Lung (tissue), 12 donors: ENCODE results near the gene GP1BA. TPM values are rescaled to one million over a fixed set of nuclear protein-coding genes. Genes with fewer than 3 reads are reported as not detected.
A peak's percentile ranks its signal among the peaks of the same experiment; 100 is the strongest.
"Not testable (repeated sequence)": the region's sequence is repeated elsewhere in the genome, so short reads cannot be mapped to it uniquely, and the experiment has no call there.

Experiments used
- ATAC-seq: fragments of 200-7000 bp; cut with Tn5 transposase; one replicate; pipeline ENCODE4 v1.9.1; 2020; ENCODE audit warnings: moderate number of reproducible peaks; ENCODE audit not compliant: insufficient read depth, low FRiP score
- DNase-seq, 3 donors: peaks; one replicate each; pipeline ENCODE4 v3.0.0-alpha.2; 2013 to 2017
- H3K27ac ChIP-seq, 2 donors: one replicate each; pipeline ENCODE4 v1.5.1; 2013; ENCODE audit warnings: mild to moderate bottlenecking in 2 of 2, moderate library complexity in 2 of 2, control low read depth in 1 of 2, inconsistent platforms in 1 of 2, low read depth in 1 of 2, low read length in 1 of 2
- H3K27me3 ChIP-seq, 3 donors: one replicate each; pipeline ENCODE4 v1.5.1; 2013; ENCODE audit warnings: low read length in 2 of 3; ENCODE audit not compliant: control insufficient read depth in 3 of 3, insufficient read depth in 3 of 3
- H3K36me3 ChIP-seq, 4 donors: one replicate each; pipeline ENCODE4 v1.5.1; 2013; ENCODE audit warnings: low read length in 4 of 4, mild to moderate bottlenecking in 1 of 4, moderate library complexity in 1 of 4; ENCODE audit not compliant: control insufficient read depth in 4 of 4, insufficient read depth in 4 of 4
- H3K4me1 ChIP-seq, 5 donors: one replicate each; pipeline ENCODE4 v1.5.1; 2013; ENCODE audit warnings: low read length in 5 of 5, mild to moderate bottlenecking in 2 of 5, moderate library complexity in 1 of 5; ENCODE audit not compliant: control insufficient read depth in 5 of 5, insufficient read depth in 5 of 5
- H3K4me3 ChIP-seq: one replicate; pipeline ENCODE4 v1.5.1; 2013; ENCODE audit warnings: mild to moderate bottlenecking, control low read depth, moderate library complexity
- H3K9ac ChIP-seq, 2 donors: one replicate each; pipeline ENCODE4 v1.5.1; 2013; ENCODE audit warnings: low read length in 2 of 2, control low read depth in 1 of 2; ENCODE audit not compliant: insufficient read depth in 1 of 2
- H3K9me3 ChIP-seq, 4 donors: one replicate each; pipeline ENCODE4 v1.5.1; 2013; ENCODE audit warnings: low read length in 3 of 4, mild to moderate bottlenecking in 1 of 4, moderate library complexity in 1 of 4; ENCODE audit not compliant: control insufficient read depth in 4 of 4, insufficient read depth in 3 of 4
- WGBS, 2 donors: extraction: QIAGEN DNeasy Blood & Tissue Kit; methylation state at CpG; one replicate each; pipeline ENCODE4 v1.1.7; 2013; 5-methylcytosine and 5-hydroxymethylcytosine counted together
- polyA plus RNA-seq, 2 donors: library from polyadenylated mRNA; stranded (reverse); fragments of 200-250 nt; gene quantifications; one replicate each; pipeline ENCODE4 v1.2.1, GENCODE V29; 2013
- total RNA-seq, 2 donors: library from RNA; depleted of rRNA in 1 of 2; stranded (reverse); fragments of >200 nt in 1 of 2; gene quantifications; one replicate each; pipeline ENCODE4 v1.2.1, GENCODE V29; 2014 to 2021
- TF ChIP-seq, protein P1 (sequence below): IDR thresholded peaks from 2 replicates; pipeline ENCODE4 v1.5.1; 2012; ENCODE audit warnings: mild to moderate bottlenecking; ENCODE audit errors: control extremely low read depth, extremely low read depth
- donor health status: control.
- donor health status: control.
- donor health status: Bipolar disorder and iron deficiency.
- donor health status: healthy.
- donor health status: DM: yes; HTN: yes; CAD: no.

Gene GP1BA
- total and polyA plus RNA-seq, 4 donors = 0.18 to 1.4 (median 0.60) TPM

DNA sequence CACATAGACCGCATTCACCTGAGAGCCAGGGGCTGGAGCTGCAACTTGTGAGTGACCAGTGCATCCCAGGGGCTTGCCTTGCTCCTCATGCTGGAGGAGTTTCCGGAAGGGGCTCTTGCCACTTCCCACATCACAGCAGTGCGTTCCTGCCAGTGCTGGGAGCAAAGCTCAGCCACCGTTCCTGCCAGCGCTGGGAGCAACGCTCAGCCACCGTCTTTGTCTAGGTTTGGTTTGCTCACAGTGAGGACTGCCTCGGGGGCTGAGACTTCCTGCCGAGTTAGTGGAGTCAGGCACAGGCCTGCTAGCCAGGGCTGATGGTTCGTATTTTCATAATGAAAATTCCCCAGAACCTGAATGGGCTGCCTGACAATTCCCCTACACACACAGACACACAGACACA is 23.8 kb upstream of the GP1BA start:
- peak overlapping the region in 1 of 2 donors; percentile 84 for H3K27ac ChIP-seq
- 54 to 68% methylated on average over 10 of the region's 10 CpGs for WGBS, 2 donors
- TF ChIP-seq, protein P1, sequence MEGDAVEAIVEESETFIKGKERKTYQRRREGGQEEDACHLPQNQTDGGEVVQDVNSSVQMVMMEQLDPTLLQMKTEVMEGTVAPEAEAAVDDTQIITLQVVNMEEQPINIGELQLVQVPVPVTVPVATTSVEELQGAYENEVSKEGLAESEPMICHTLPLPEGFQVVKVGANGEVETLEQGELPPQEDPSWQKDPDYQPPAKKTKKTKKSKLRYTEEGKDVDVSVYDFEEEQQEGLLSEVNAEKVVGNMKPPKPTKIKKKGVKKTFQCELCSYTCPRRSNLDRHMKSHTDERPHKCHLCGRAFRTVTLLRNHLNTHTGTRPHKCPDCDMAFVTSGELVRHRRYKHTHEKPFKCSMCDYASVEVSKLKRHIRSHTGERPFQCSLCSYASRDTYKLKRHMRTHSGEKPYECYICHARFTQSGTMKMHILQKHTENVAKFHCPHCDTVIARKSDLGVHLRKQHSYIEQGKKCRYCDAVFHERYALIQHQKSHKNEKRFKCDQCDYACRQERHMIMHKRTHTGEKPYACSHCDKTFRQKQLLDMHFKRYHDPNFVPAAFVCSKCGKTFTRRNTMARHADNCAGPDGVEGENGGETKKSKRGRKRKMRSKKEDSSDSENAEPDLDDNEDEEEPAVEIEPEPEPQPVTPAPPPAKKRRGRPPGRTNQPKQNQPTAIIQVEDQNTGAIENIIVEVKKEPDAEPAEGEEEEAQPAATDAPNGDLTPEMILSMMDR = no peak
- no peak for ATAC-seq
- peaks cover 0 to 9% (median 5%) of the 10 kb centered on the region in 5 donors for H3K4me1 ChIP-seq
- no peaks in the 10 kb centered on the region for H3K36me3 ChIP-seq
- H3K27me3 ChIP-seq = peaks cover 0 to 7% (median 7%) of the 10 kb centered on the region in 3 donors
- DNase-seq = peak in 1 of 3 donors; percentile 14
- H3K9me3 ChIP-seq = no peaks in the 10 kb centered on the region
- H3K4me3 ChIP-seq = no peak overlapping the region
- no peak overlapping the region for H3K9ac ChIP-seq

DNA sequence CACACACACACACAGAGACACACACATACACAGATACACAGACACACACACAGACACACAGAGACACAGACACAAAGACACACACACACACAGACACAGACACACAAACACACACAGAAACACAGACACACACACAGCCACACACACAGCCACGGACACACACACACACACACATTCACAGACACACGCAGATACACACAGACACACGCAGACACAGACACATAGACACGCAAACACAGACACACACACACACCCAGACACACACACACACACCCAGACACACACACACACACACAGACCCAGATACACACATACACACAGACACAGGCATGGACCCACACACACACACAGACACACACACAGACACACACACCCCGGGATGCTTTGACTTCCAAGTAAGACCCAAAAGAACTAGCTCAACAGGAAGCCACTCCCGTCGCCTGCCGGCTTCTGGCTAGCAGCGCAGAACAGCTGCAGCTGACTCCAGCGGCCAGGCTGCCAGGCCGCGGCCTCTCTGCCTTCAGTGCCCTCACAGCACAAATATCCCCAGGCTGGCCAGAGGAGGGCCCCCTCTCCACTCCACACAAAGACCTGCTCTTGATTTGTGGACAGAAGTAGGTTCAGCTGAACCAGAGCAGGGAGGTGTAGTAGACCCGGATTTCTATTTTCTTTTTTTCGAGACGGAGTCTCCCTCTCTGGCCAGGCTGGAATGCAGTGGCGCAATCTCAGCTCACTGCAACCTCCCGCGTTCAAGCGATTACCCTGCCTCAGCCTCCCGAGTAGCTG is 23.2 kb upstream of the GP1BA start:
- Histone ChIP-seq H3K36me3 (no peaks in the 10 kb centered on the region), H3K9ac (peak overlapping the region in 1 of 2 donors; percentile 62), H3K27ac (peak overlapping the region in 1 of 2 donors; percentile 84), H3K27me3 (peaks cover 0 to 7% (median 5%) of the 10 kb centered on the region in 3 donors), H3K4me3 (no peak overlapping the region), H3K9me3 (no peaks in the 10 kb centered on the region), H3K4me1 (peaks cover 0 to 9% (median 5%) of the 10 kb centered on the region in 5 donors)
- ATAC-seq (peak; percentile 97), DNase-seq (peak; percentile 90 to 95 (median 93))
- TF ChIP-seq, protein P1 = peak; percentile 82
- 20 to 21% methylated on average over 20 of the region's 20 CpGs for WGBS, 2 donors

DNA sequence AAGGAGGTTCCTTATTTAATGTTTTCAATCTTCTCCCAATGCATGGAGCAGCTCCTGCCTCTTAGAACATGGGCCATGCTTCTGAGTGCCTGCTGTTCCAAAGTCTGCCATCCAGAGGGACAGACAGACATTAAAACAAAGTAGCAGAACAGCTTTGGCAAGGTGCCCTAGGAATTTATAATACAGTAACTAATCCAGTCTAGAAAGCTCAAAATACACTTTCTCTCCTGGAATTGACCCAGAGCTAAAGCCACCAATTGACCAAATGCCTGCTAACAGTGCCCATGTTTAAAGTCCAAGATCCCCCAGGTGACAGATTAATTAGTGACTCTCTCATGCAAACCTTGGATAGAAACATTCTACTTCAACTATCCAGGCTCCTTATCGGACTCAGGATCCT is 18.1 kb upstream of the GP1BA start:
- Histone ChIP-seq H3K27ac (no peak overlapping the region), H3K4me1 (peaks cover 0 to 4% (median 0%) of the 10 kb centered on the region in 5 donors), H3K9ac (no peak overlapping the region), H3K4me3 (no peak overlapping the region), H3K9me3 (no peaks in the 10 kb centered on the region), H3K27me3 (no peaks in the 10 kb centered on the region), H3K36me3 (no peaks in the 10 kb centered on the region)
- 80 to 84% methylated on average over 1 of the region's 1 CpG for WGBS, 2 donors
- ATAC-seq = no peak
- DNase-seq = no peak
- TF ChIP-seq, protein P1 = no peak

DNA sequence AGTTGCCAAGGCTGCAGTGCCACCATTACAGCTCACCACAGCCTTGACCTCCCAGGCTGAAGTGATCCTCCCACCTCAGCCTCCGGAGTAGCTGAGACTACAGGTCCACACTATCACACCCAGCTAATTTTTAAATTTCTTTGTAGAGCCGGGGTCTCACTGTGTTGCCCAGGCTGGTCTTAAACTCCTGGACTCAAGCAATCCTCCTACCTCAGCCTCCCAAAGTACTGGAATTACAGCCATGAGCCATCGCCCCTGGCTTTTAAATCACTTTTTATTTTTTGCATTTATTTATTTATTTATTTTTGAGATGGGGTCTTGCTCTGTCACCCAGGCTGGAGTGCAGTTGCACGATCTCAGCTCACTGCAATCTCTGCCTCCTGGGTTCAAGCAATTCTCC is 17.5 kb upstream of the GP1BA start:
- H3K4me3 ChIP-seq, ATAC-seq: not testable (repeated sequence)
- WGBS, 2 donors = 92 to 94% methylated on average over 4 of the region's 4 CpGs

More for the DNA sequence above, 17.5 kb upstream of the GP1BA start:
- H3K27ac ChIP-seq, H3K4me1 ChIP-seq, DNase-seq, H3K36me3 ChIP-seq, H3K9ac ChIP-seq, H3K9me3 ChIP-seq, H3K27me3 ChIP-seq: not testable (repeated sequence)
